Stimulated activated naive CD4-positive, alpha-beta T cell treated with Interleukin-2 at 50 U/mL for 16 hours (primary cell): Measurements from ENCODE around the gene EPS8L1.
A peak's percentile ranks its signal among the peaks of the same experiment; 100 is the strongest.
"Not testable (repeated sequence)": the region's sequence is repeated elsewhere in the genome, so short reads cannot be mapped to it uniquely, and the experiment has no call there.

Experiments used
- DNase-seq: peaks from one replicate; lab custom pipeline; 2025; lab: John Stamatoyannopoulos, UW

The EPS8L1 gene

DNA sequence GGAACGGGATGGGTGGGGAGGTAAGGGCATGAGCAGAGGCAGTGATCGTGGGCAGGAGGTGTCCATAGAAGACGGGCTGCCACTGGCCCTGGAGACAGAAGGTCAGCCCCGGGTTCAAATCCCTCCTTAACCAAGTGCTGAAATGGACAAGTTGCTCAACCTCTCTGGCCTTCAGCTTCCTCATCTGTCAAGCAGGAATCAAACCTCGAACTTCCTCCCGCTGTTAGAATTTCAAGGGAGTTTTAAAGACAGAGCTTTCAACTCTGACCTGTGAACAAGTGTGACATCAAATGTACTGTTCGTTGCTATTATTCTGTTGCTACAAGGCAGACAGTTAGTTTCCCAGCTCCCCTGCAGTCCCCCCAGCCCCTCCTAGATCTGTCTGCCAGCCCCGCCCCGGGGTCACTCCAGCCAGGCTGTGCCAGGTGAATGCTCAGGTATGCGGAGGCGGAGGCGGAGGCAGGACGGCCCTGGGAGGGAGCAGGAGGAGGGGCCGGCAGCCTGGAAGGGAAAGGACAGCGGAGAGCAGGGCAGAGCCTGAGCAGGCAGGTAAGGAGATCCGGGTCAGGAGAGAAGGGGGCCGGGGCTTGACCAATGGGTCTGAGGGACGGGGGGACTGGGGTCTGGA lies at the start of gene EPS8L1:
Gene EPS8L1, plus strand, starts transcription at position 499 of the 628 bp plus-strand sequence. CDS start 576 bp downstream, outside the sequence.
- DNase-seq = no peak

GRCh38 chr19:55027140-55027471 lies 48.6 kb upstream of the EPS8L1 start:
- DNase-seq = not testable (repeated sequence)

DNA sequence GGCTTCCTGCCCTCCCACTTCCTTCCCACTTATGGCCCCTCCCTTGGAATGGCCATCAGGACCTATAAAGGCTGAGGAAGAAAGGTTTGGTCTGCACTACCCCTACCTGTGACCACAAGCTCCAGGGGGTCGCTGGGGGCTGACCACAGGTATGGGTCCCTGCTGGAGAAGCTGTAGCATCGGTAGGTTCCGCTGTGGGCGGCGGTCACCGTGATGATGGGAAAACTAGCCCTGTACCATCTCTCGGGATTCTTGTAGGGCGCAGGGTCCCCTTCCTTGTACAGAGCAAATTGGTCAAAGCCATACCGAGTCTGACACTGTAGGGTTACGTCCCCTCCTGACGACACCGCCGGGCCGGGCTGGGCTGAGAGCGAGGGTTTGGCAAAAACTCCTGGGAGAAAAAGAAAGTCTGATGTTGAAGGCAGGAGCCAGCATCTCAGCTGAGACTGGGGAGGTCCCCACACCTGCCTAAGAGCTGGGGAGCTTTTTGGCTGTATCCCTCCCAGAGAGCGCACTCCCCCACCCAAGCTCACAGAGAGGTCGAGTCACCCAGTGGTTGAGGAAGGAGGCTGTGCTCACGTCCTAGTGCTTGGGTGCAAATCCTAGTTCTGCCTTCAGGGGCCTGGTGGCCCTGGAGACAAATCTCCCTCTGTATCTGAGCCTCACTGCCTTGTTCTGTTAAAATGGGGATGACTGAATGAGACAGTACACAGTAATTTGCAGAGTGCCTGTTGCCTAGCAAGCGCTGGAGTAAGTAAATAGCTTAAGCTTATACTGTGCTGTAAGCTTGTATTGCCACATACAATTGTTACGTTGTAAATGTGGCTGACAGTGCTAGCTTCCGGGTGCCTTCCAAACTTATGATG lies 48.0 kb upstream of the EPS8L1 start:
- no peak for DNase-seq

DNA sequence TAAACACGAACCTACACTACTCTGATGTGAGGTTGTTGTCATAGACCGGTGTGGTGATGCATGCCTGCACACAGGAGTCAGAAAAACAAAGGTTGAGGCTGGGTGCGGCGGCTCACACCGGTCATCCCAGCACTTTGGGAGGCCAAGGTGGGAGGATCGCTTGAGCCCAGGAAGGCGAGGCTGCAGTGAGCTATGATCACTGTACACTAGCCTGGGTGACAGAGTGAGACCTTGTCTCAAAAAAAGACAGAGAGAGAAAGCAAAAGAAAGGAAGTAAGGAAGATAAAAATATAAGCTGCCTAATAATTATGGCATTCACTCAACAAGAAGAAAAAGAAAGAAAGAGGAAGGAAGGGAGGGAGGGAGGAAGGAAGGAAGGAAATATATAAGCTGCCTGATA lies 46.9 kb upstream of the EPS8L1 start:
- DNase-seq = no peak

- DNase-seq = no peak
These were observed 44.5 kb upstream of the EPS8L1 start for GRCh38 chr19:55031178-55031577.

DNA sequence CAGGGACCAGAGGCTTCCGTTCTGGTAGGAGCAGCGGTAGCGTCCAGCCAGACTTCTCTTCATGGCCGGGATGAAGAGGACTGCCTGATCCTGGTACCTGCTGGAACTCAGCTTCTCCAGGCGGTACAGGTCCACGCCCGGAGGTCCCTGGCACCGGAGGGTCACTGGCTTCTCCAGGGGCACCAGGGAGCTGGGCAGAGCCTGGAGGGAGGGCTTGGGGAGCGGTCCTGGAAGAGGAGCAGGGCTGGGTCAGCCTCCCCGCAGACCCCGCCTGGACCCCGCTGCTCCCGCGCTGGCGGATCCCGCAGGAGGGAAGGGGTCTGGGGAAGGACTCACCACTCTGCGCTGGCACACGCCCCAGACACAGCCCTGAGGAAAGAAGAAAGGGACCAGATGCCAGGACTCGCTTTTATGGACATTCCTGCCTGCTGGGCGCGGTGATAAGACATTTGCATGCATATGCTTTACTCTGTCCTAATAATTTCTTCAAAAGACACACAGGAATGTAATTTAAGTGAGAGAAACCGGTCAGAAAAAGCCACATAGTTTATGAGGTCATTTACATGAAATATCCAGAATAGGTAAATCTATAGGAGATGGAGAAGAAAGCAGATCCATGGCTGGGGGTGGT lies 43.4 kb upstream of the EPS8L1 start:
- no peak for DNase-seq

DNA sequence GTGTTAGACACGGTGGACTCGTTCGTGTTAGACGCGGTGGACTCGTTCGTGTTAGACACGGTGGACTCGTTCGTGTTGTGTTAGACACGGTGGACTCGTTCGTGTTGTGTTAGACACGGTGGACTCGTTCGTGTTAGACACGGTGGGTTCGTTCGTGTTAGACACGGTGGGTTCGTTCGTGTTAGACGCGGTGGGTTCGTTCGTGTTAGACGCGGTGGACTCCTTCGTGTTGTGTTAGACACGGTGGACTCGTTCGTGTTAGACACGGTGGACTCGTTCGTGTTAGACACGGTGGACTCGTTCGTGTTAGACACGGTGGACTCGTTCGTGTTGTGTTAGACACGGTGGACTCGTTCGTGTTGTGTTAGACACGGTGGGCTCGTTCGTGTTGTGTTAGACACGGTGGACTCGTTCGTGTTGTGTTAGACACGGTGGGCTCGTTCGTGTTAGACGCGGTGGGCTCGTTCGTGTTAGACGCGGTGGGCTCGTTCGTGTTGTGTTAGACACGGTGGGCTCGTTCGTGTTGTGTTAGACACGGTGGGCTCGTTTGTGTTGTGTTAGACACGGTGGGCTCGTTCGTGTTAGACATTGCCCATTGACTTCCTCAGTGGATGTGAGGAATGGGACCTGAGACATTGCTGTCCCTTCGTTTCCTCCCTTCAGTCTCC lies 42.6 kb upstream of the EPS8L1 start:
- DNase-seq = not testable (repeated sequence)

- no peak for DNase-seq
These were observed 40.9 kb upstream of the EPS8L1 start for GRCh38 chr19:55034751-55035150.

- no peak for DNase-seq
These were observed 39.6 kb upstream of the EPS8L1 start for GRCh38 chr19:55036058-55036457.

- DNase-seq = not testable (repeated sequence)
These were observed 38.1 kb upstream of the EPS8L1 start for GRCh38 chr19:55037603-55038002.

GRCh38 chr19:55040654-55041053 lies 35.0 kb upstream of the EPS8L1 start:
- DNase-seq = not testable (repeated sequence)

GRCh38 chr19:55041244-55041626 lies 34.4 kb upstream of the EPS8L1 start:
- DNase-seq = no peak

- DNase-seq = peak; percentile 6
These were observed 33.9 kb upstream of the EPS8L1 start for GRCh38 chr19:55041627-55042343.

DNA sequence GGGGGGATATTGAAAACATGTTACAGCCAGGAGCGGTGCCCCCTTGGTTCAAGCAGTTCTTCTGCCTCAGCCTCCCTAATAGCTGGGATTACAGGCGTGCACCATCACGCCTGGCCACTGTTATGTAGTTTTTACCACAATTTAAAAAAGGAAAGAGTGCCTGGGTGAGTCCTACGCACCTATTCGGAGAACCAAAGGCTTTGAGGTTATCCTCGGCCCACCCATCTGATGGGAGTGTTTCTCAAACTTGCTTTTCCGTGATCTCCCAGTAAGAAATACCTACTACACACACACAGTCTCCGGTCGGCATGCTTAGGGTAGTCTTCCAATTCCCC lies 33.4 kb upstream of the EPS8L1 start:
- no peak for DNase-seq

DNA sequence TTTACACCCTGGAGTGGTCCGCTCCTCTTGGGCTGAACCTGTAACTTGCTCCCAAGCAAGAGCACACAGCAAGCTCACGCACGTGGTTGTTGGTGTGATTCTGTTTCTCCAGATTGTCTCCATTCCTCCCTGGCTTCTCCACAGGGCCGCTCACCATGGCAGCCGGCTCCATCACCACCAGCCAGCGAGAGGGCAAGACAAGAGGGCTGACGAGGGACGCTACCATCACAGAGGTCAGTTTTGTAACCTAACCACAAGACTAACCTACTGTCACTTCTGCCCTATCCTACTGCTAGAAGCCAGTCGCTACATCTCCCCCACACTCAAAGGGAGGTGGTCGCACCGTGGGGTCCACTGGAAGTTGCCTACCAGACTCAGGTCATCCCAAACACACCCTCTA lies 33.0 kb upstream of the EPS8L1 start:
- no peak for DNase-seq

GRCh38 chr19:55044286-55044685 lies 31.4 kb upstream of the EPS8L1 start:
- no peak for DNase-seq

DNA sequence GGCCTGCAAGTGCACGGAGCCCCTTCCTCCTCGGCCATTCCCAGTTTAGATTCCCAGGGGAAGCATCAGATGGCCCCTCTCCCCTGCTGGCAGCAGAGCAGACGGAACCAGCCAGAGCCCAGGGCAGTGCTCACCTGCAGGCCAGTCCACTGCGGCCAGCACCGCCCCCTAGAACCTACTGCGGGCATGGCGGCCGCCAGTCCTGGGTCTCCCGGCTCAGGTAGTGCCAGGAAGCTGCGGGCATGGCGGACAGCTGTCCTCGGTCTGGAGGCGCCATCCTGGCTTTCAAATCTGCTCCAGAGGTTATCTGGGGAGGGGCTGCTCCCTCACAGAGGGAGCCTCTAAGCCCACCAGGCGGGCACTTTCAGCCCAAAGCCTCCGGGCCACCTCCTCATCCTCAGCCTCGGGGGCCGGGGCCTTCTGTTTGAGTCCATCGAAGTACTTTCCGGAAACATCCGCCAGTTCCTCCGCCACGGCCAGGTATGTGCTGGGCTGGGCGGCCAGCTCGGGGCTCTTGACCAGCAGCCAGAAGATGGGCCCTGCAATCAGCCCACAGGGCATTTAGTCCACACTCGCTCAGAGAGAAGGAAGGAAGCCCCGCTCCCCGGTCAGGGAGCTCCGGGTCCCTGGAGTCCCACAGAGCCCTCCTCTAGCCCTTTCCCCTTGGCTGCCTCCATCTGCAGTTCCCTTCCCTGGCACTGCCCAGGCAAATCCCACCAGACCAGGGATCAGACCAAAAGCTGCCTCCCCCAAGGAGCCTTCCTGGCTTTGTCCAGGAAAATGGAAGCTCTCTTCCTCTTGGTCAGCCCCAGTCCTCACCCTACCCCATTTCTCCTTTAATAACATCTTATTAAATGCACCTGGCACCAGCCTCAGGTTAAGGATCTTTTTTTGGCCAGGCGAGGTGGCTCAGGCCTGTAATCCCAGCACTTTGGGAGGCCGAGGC lies 30.6 kb upstream of the EPS8L1 start:
- no peak for DNase-seq

GRCh38 chr19:55046975-55047622 lies 28.6 kb upstream of the EPS8L1 start:
- no peak for DNase-seq

- no peak for DNase-seq
These were observed 27.7 kb upstream of the EPS8L1 start for GRCh38 chr19:55047951-55048350.

DNA sequence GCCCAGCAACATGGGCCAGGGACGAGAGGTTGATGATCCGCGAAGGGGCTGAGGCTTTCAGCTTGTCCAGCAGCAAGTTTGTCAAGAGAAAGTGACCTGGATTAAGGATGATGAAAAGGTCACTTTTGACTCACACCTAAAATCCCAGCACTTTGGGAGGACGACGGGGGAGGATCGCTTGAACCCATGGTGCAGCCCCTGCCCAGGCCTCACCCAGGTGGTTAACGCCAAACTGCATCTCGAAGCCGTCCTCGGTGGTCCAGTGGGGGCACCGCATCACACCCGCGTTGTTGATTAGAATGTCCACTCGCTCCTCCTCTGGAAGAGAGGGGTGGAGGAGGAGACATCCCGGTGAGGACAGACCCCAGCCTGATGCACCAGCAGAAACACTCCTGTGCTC lies 27.2 kb upstream of the EPS8L1 start:
- no peak for DNase-seq
